Hypothalamus (tissue), 51 donors: ENCODE data around the gene TNK2.
"Not testable (repeated sequence)": the region's sequence is repeated elsewhere in the genome, so short reads cannot be mapped to it uniquely, and the experiment has no call there.

Experiments
- DNase-seq, 51 donors: peaks; one replicate each; lab custom pipeline; 2025; lab: John Stamatoyannopoulos, UW

Gene TNK2

GRCh38 chr3:195873281-195873887, 35.0 kb downstream of the TNK2 start:
- DNase-seq, result peak in 13 of 51 donors; percentile 15 to 47 (median 27)

- no peak for DNase-seq
These were observed 35.6 kb downstream of the TNK2 start for GRCh38 chr3:195872800-195873199.

GRCh38 chr3:195872097-195872496, 36.3 kb downstream of the TNK2 start:
- DNase-seq, result no peak

- DNase-seq, result not testable (repeated sequence)
These were observed 36.7 kb downstream of the TNK2 start for GRCh38 chr3:195871686-195872085.

- DNase-seq, result no peak
These were observed 37.4 kb downstream of the TNK2 start for GRCh38 chr3:195870937-195871336.

GRCh38 chr3:195870442-195870841, 37.9 kb downstream of the TNK2 start:
- DNase-seq, result no peak

- no peak for DNase-seq
These were observed 38.8 kb downstream of the TNK2 start for GRCh38 chr3:195869413-195870001.

- DNase-seq, result no peak
These were observed 39.4 kb downstream of the TNK2 start for GRCh38 chr3:195868866-195869412.

- DNase-seq, result no peak
These were observed 40.0 kb downstream of the TNK2 start for GRCh38 chr3:195868336-195868865.

- DNase-seq, result no peak
These were observed 40.6 kb downstream of the TNK2 start for GRCh38 chr3:195867631-195868335.

GRCh38 chr3:195866686-195867511, 41.5 kb downstream of the TNK2 start:
- no peak for DNase-seq

GRCh38 chr3:195865752-195866151, 42.6 kb downstream of the TNK2 start:
- DNase-seq, result no peak

- DNase-seq, result peak; percentile 19 to 93 (median 80)
These were observed 45.0 kb downstream of the TNK2 start for GRCh38 chr3:195863121-195864061.

- not testable (repeated sequence) for DNase-seq
These were observed 46.0 kb downstream of the TNK2 start for GRCh38 chr3:195862318-195862717.

- peak in 1 of 51 donors; percentile 8 for DNase-seq
These were observed 47.9 kb downstream of the TNK2 start for GRCh38 chr3:195860456-195860855.

GRCh38 chr3:195859846-195860411, 48.4 kb downstream of the TNK2 start:
- DNase-seq, result peak in 1 of 51 donors; percentile 7

- DNase-seq, result peak in 44 of 51 donors; percentile 12 to 80 (median 45)
These were observed 49.1 kb downstream of the TNK2 start for GRCh38 chr3:195859061-195859845.

GRCh38 chr3:195856410-195857084, 51.8 kb downstream of the TNK2 start:
- no peak for DNase-seq
